ENCODE data around the gene RPS21.
"Not testable (repeated sequence)": the region's sequence is repeated elsewhere in the genome, so short reads cannot be mapped to it uniquely, and the experiment has no call there.

Gene RPS21

DNA sequence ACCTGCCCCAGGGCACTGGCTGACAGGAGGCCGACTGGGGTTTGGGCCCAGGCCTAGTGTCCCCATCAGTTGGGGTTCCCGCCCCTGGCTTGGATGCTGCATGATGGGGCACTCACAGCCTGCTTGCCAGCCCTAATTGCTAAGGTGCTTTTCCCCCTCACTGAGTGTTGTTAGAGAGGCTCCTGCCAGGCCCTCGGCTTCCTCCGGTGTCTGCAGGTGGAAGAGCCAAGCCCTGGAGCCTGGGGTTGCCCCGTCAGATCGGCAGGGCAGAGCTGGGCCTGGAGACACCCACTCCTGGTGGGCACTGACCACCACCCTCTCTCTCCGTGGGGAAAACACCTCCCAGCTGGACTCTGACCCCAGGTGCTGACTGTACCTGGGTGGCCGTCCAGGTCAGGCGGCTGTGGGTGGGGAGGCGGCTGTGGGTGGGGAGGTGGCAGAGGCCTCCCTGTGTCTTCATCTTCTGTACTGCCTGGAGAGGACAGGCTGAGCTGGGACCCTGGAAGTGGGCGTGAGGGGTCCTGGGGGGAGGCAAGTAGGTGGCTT lies 26.2 kb downstream of the RPS21 start:
- no peak for DNase-seq

DNA sequence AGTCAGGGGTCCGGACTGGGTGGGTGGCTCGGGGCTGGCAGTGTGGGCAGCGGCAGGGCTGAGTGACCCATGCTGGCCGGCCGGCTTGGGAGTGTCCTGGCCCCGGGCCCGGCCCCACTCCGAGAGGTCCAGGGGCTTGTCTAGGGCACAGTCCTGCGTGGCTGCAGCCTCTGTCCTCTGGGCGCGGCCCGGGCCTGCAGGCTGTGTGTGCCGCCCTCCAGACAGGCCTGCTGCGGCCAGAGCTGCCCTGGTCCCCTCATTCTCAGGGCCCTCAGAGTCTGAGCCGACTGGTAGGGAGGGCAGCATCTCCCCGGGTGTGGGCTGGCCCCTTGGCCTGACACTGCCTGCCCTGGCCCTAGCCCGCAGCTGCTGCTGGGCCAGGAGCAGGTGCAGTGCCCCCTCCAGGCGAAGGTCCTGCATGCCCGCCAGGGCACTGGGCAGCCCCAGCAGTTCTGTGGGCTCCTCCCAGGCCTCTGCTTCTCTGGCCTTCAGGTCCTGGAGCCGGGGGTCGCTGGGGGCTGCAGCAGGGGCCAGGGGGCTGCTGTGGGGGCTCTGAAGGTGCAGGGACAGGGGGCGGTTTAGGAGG lies 27.1 kb downstream of the RPS21 start:
- DNase-seq = no peak

DNA sequence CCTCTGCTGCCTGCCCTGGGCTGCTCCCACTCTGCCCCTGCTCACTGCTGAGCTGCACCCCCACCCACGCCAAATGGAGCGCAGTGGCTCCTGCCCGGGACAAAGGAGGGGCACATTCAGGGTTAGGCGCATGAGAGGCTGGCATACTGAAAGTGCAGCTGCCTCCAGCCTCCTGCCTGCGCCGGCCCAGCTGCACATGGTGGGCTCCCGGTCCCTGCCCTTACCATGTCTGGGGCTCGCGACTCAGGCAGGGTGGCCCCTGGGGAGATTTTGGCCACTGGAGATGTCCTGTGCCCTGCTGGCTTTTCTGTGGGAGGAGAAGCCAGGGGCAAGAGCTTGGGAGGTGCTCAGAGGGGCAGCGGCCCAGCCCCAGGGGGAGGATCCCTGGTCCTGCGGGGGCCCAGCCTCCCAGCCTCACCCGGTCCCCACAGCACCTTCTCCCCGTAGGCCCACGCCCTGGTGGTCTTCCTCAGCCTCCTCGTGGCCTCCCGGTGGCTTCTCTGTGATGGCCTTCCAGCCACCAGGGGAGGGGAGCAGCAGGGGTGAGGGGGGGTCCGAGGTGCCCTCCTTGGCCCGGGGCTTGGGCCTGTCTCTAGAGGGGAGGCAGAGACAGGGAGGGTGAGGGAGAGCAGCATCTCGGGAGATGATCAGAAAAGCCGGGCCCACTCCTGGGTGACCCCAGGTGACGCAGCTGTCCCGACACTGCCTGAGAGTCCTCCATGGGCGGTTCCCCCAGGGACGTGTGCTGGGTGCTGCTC lies 28.6 kb downstream of the RPS21 start:
- DNase-seq = no peak

DNA sequence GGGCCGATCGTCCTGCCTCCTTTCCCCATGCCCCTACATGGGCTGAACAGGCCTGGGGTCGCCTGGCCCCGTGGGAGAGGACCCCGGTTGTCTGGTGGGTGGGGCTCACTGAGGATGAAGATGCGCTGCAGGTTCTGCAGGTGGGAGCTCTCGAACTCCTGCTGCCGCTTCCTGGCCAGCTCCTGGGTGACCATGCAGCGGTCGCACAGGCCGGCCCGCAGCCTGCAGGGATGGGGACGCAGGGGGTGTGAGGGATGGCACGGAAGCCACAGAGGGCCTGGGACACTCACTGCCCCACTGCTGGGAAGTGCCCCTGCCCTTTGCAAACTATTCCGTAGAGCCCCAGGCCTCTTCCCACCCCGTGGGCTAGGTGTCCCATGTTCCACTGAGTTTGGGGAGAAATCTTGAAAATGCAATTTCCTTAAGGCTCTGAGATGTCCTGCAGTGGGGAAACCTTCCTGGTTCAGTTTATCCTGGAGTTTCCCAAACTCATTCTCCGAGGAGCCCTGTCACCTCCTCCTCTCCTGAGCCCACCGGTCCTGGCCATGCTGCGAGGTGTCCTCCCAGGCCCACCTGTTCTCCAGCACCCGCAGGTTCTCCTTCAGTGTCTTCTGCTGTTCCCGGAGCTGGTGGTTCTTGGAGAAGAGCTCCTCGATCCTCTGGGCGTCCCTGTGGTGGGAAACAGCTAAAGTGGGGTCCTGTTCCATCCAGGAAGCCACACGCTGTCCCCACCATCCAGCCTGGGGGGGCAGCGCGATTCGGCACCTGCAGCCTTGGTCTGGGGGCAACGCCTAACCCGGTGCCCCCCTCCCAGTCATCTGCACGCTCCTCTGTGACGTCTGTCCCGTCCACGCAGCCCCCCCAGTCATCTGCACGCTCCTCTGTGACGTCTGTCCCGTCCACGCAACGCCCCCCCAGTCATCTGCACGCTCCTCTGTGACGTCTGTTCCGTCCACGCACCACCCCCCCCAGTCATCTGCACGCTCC lies 30.0 kb downstream of the RPS21 start:
- DNase-seq = no peak

DNA sequence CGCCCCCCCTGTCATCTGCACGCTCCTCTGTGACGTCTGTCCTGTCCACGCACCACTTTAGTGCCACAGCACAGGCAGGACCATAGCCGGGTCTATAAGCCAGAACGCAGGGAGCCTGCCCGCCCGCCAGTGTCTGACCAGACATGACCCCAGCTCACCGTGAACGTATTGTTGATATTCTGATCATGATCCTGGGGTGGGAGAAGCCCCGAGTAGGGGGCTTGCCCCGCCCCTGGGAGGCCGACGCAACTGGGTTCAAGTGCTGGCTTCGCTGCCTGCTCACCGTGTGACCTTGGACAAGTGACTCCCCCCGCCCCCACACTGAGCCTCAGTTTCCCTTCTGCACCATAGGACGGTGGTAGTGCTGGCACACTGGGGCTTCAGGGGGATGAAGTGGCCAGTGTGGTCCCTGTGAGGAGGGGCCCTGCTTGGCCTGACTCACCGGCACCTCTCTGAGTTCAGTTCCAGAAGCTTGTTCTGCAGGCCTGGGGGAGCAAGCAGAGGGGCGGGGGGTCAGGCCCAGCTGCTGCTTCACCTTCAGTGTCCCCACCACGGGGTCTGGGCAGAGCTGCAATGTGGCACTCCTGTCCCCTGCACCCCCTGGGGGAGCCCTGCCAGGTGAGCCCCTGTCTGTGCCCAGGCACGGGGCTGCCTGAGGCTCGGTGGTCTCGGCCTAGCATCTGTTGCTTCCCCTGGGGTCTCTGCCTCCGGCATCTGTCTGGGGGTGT lies 31.2 kb downstream of the RPS21 start:
- DNase-seq = no peak

DNA sequence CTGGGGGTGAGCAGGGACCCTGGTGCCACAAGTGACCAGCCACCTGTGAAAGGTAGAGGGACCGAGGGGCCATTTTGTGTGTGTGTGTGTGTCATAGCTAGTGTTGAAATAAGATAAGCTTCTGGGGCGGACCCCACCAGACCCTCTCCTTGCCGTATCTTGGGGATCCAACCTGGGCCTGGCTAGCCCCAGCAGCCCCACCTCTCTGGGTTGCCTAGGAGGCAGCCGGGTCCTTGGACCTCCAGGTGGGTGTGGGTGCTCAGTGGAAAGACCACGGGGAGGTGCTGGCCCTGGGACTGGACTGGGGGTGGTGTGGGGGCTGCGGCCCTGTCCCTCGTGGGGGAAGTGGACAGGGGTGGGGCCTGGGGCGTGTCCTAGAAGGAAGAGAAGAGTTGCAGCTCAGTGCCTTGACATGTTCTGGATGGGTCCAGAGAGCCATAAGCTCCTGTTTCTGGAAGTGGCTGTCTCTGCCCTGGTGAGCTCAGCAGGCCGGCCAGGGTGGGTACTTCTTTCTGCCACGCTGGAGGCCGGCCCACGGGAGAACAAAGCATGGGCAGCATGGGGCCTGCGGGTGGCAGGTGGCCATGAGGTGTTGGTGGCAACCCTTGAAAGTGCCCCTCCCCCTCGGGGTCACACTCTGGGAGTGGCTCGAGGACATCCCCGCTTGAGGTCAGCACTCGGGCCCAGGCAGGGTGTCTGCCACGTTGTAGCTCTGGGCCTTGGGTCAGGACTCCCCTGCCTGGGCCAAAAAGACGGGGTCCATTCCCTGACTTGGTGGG lies 32.0 kb downstream of the RPS21 start:
- DNase-seq = no peak

DNA sequence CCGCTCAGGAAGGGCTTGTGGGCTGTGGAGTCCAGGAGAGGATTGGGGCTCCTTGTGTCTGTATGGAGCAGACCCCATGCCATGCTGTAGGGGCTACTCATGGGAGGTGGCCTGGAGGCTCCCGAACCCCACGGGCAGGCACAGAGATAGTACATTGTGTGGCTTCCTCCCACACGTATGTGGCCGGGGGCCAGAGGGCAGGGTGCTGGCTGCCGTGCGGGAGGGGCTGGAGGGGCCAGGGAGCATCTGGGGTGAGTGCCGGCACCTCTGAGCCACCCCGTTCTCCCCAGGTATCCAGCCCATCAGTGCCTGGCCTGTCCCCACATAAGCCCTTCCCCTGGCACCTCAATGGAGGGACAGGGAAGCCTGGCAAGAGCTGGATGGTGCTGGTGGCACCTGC lies 32.9 kb downstream of the RPS21 start:
- DNase-seq = no peak

DNA sequence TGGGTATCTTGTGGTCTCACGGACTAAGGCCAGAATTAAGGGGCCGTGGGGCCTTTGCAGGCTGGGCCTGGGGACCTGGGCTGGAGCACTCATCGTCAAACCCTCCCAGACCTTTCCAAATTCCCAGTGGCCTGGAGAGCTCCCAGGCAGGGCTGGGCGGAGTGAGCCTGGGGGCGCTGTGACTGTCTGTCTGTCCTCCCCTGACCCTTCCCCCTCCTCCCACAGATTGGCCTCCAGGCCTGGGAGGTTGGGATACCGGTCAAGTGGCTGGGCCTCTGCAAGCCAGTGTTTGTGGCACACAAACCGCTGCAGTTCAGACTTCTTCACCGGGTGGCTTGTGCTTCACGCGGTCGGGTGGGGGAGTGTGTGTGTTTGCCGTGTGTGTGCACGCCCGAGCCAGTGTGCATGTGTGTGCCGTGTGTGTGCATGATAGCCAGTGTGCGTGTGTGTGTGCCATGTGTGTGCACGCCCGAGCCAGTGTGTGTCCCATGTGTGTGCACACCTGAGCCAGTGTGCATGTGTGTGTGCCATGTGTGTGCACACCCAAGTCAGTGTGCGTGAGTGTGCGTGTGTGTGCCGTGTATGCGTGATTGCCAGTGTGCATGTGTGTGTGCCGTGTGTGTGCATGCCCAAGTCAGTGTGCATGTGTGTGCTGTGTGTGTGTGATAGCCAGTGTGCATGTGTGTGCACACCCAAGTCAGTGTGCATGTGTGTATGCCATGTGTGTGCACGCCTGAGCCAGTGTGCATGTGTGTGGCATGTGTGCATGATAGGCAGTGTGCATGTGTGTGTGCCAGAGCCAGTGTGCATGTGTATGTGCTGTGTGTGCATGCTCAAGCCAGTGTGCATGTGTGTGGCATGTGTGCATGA lies 34.2 kb downstream of the RPS21 start:
- DNase-seq = no peak

DNA sequence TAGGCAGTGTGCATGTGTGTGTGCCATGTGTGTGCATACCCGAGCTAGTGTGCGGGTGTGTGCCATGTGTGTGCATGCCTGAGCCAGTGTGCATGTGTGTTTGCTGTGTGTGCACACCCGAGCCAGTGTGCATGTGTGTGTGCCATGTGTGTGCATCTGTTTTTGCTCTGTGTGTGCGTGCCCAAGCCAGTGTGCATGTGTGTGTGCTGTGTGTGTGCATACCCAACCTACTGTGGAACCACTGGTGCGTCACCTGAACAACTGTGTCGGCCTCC lies 34.8 kb downstream of the RPS21 start:
- DNase-seq = no peak

DNA sequence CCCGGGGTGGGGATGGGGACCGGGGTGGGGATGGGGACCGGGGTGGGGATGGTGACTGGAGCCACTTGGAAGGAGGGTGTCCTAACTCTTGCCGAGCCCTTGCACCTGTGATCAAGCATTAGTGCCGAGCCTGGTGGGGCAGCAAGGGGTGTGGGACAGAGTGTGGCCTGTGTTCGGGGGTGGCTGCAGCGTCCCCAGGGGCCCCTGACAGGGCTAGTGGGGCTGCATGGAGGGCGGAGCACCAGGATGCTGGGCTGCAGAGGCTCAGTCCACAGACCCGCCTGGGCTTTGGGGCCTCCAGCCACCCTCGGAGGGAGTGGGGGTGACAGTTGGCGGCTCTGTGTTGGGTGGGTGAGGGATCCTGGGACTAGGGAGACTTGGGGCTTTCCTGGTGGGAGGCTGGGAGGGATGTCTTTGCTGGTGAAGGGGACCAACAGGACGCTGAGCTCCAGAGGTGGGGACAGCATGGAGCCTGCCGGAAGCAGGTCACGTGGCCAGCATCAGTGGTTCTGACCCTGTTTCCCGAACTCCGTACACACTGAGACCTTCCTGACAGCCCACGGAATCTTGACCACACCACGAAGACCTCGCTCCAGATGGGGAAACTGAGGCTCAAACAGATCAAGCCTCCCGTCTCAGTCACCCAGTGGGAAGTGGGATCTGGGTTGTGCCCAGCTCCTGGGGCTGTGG lies 35.9 kb downstream of the RPS21 start:
- DNase-seq = no peak

DNA sequence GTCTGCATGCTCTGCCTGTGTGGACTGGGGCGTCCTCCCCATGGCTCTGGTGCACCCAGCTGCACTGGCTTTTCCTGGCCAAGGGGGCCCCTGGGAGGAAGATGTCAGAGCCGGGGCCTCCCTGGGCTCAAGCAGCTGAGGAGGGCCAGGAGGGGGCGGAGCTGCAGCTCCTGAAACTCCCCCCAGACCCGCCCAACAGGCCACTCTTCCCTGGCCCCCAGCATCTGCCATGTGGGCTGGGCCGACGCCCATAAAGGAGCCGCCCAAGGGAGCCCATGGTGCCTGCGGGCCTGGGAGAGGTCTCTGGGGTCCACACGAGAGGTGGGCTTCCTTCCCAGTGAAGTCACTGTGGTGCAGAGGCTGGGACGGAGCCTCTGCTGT lies 36.4 kb downstream of the RPS21 start:
- no peak for DNase-seq

DNA sequence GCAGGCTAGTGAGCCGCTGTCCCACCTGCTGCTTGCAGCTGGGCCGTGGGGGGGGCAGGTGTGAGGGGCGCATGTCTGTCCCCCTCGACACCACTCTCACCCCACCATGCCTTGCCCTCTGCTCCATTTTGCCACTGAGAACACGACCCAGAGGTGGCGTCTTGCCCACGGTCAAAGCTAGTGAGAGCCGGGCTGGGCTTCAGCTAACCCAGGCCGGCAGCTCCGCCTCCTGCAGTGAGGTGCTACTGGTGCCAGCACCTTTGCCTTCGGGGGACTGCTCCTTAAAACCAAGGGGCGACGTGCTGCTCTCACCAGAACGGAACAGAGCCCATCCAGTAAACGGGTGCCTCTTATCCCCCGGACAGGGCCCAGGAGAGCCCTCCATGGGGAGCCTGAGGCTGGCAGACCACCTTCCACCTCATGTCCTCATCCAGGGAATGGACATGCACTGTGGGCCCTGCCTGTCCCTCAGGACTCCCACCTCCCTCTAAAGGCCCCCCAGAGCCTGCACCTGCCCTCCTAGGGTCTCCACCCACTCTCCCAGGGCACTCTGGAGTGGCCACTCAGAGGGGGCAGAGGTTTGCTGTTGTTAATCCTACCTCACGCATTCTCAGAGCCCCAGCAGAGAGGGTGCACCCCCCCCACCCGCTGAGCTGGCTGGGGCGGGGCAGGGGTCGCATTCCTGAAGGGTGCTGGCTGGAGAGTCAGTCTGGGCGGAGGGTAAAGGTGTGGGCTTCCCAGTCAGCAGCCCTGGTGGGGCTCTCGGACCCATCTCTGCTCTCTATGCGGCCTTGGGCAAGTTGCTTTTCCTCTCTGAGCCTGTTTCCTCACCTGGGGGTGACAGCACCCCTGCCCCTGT lies 37.6 kb downstream of the RPS21 start:
- no peak for DNase-seq

DNA sequence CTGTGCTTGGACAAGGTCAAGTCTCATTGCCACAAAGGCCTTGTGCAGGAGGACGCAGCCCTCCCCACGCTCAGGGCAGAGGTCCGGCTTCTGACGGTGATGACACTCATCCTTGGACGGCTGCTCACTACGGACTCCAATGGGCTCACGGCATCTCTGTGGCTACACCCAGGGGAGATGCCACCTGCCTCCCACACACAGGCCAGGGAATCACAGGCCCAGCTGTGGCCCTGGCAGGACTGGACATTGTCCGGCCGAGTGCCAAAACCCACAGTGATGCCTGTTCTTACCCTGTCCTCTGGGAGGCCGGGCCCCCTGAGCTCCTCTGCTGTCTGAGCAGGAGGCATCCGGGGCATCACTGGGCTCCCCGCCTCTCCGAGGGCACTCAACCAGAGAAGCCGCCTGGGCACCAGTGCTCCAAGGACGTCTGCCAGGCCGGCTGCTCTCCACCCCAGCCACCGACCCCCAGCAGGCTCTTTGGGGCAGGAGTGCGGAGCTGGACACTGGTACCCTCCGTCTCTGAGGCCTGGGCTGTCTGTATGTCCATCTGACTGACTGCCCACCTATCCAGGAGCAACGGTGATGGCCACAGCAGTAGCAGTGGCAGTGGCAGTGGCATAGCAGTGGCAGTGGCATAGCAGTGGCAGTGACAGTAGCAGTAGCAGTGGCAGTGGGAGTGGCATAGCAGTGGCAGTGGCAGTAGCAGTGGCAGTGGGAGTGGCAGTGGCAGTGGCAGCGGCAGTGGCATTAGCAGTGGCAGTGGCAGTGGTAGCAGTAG lies 38.6 kb downstream of the RPS21 start:
- no peak for DNase-seq

DNA sequence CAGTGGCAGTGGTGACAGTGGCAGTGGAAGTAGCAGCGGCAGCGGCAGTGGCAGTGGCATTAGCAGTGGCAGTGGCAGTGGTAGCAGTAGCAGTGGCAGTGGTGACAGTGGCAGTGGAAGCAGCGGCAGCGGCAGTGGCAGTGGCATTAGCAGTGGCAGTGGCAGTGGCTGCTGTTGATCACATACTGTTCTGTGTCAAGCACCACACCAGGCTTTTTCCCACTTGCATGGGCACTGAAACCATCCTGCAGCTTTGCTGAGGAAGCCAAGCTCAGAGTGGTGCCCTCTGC lies 39.1 kb downstream of the RPS21 start:
- not testable (repeated sequence) for DNase-seq

DNA sequence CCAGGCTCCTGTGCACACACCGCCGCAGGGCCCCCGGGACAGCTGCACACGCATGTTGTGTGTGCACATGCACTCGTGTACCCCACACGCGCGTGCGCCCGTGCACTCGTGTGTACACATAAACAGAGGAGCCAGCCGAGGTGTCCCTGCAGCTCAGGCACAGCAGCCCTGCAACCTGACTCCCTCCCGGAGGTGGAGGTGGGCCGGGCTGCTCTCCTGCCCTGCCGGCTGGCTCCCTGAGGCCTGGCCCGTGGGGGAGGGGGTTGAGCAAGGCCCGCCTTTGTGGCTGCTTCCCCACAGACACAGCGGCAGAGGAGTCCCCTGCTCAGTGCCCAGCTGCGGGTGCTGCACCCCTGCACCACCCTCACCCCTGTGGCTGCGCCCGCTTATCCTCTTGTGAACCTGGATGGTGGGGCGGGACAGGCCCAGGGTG lies 39.8 kb downstream of the RPS21 start:
- DNase-seq = no peak

DNA sequence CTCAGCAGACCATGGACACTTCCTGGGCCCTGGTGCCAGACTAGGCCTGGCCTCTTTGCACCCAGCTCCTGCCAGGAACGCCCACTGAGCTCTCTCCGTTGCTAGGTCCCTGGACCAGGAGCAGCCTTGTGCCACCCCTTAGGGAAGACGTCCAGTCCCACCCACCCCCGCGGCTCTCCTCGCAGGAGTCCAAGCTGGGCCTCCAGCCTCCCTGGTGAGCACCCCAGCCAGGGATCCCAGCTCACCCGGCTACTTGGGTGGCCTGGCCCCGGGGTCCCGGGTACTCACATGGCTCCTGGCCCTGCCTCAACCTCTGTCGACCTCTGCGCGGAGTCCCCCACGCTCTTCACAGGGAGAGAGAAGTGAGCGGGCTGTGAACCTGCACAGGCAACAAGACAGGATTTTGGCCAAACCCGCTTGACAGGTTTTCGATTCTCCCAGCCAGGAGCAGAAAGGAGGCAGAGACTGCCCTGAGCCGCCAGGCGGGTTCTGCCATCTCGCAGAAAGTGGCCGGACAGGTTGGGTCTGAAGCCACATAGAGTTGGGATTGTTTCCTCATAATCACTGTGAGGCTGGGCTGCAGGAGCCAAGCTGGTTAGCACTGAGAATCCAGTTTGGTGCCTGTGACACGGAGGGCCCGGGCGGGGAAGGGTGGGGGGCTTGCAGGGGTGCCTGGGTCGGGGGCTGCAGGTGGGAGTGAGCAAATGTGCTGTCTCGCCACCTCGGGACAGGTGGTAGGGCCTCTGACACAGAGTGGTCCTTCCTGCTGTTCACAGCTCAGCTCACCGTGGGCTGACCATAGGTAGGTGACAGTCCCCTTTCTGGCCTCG lies 40.5 kb downstream of the RPS21 start, which contains the start of gene RBBP8NL:
TSS of gene RBBP8NL (minus strand) at position 368 of the 830 bp plus-strand sequence. CDS start 7,892 bp downstream, outside the sequence.
- DNase-seq = peak; percentile 50

DNA sequence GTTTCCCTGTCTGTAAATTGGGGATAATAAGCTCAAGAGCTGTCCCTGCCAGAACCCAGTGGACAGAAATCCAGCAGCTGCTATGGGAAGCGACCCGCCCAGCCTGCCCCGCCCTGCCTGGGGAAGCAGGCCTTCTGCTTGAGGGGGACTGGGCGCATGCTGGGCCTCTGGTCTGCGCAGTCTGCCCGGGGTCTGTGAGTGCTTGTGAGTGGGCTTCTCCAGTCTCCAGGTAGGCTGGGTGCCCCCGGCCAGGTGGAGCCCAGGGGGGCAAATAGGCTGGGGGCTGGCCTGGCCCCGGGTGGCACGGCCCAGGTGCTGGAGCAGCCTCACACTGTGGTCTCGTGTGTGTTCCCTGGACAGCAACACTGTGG lies 41.1 kb downstream of the RPS21 start:
- DNase-seq = no peak
